Heart left ventricle (tissue), 16 donors: ENCODE results near the gene STARD3. TPM values are rescaled to one million over a fixed set of nuclear protein-coding genes. Genes with fewer than 3 reads are reported as not detected.

Source experiments
- ATAC-seq, 4 donors: fragments of 200-7000 bp; cut with Tn5 transposase; one replicate each; pipeline ENCODE4 v1.9.1; 2020 to 2022; ENCODE audit warnings: moderate library complexity in 4 of 4, mild to moderate bottlenecking in 3 of 4, moderate number of reproducible peaks in 1 of 4
- DNase-seq, 5 donors: peaks; one replicate each; pipeline ENCODE4 v3.0.0-alpha.2; 2020
- H3K27ac ChIP-seq, 12 donors: fragments of 200-600 bp; sonication (generic) in 4 of 12; one replicate each; pipeline versions ENCODE4 v1.5.0 to v1.8.0; 2016 to 2022; ENCODE audit warnings: mild to moderate bottlenecking in 2 of 12
- H3K27me3 ChIP-seq, 9 donors: fragments of 200-600 bp; sonication (generic) in 2 of 9; one replicate each; pipeline versions ENCODE4 v1.5.1 to v1.8.0; 2016 to 2022; ENCODE audit warnings: mild to moderate bottlenecking in 3 of 9
- H3K36me3 ChIP-seq, 9 donors: fragments of 200-600 bp; sonication (generic) in 2 of 9; one replicate each; pipeline versions ENCODE4 v1.5.0 to v1.8.0; 2018 to 2022; ENCODE audit warnings: mild to moderate bottlenecking in 2 of 9
- H3K4me1 ChIP-seq, 12 donors: fragments of 200-600 bp; sonication (generic) in 4 of 12; one replicate each; pipeline versions ENCODE4 v1.5.0 to v1.8.0; 2016 to 2022; ENCODE audit warnings: mild to moderate bottlenecking in 3 of 12
- H3K4me3 ChIP-seq, 12 donors: fragments of 200-600 bp; sonication (generic) in 4 of 12; one replicate each; pipeline versions ENCODE4 v1.5.0 to v1.8.0; 2017 to 2022; ENCODE audit warnings: mild to moderate bottlenecking in 9 of 12, moderate library complexity in 4 of 12
- H3K9me3 ChIP-seq, 12 donors: fragments of 200-600 bp; sonication (generic) in 4 of 12; one replicate each; pipeline versions ENCODE4 v1.5.0 to v1.8.0; 2016 to 2022; ENCODE audit warnings: mild to moderate bottlenecking in 1 of 12
- CTCF ChIP-seq, 12 donors: fragments of 200-600 bp; sonication (generic) in 4 of 12; IDR thresholded peaks; one replicate each; pipeline versions ENCODE4 v1.5.0 to v1.8.0; 2018 to 2022; ENCODE audit warnings: antibody characterized with exemption in 12 of 12, mild to moderate bottlenecking in 5 of 12
- POLR2A ChIP-seq, 2 donors: fragments of 450-650 bp; IDR thresholded peaks; one replicate each; pipeline ENCODE4 v1.6.1; 2017; ENCODE audit warnings: antibody characterized with exemption in 2 of 2, mild to moderate bottlenecking in 2 of 2, moderate library complexity in 2 of 2
- WGBS, 4 donors: extraction: QIAGEN DNeasy Blood & Tissue Kit in 2 of 4; methylation state at CpG; one replicate each; pipeline versions ENCODE4 v1.1.5 to v1.1.7; 2013 to 2018; 5-methylcytosine and 5-hydroxymethylcytosine counted together
- intact Hi-C, 10 donors: fragments of 100-400 bp; cut with DNase I; formaldehyde crosslinking; loops; one replicate each; pipeline versions ENCODE4 v1.11.1 to v1.14.2; 2022
- polyA plus RNA-seq, 2 donors: library from polyadenylated mRNA; stranded (reverse); fragments of 200-250 nt; gene quantifications; one replicate each; pipeline ENCODE4 v1.2.3, GENCODE V29; 2013
- total RNA-seq, 9 donors: library from RNA; depleted of rRNA in 2 of 9; stranded (reverse); fragments of >200 nt in 2 of 9; fragmentation: NEBNext Ultra II Directional in 3 of 9; extraction: Animal tissue kit (Norgen Biotek cat#: 25700) in 3 of 9; gene quantifications; one replicate each; pipeline versions ENCODE4 v1.1.0 to v1.2.4, GENCODE V29; 2016 to 2023
- donor health status: ischemic (EF 13 %, LVEDD 7.1; RV severe dilation, severe dysfunction).
- donor health status: healthy with polysubstance abuse.
- donor health status: DM: no; HTN: yes; CAD: no.
- donor health status: DM: no; HTN: no; CAD: no.
- donor health status: ischemic (EF 25% LVEDD 6.9; RV normal size, moderate dysfunction).
- donor health status: ischemic (EF 25% LVEDD 5.7; RV mildly dilated, moderate dysfunction).
- donor health status: healthy.
- donor health status: DM: yes; HTN: yes; CAD: no.
- donor health status: ischemic (EF 35%, LVEDD 5.7; RV mildly dilated, moderate dysfunction).
- donor health status: nonischemic (EF 11% LVEDD 7.7; RV severe dilation, severe dysfunction).
- donor health status: DM: yes; HTN: yes; CAD: no.
- donor health status: PGD.
- donor health status: ischemic (EF 29% LVEDD 5.4; RV normal size, mild dysfunction).
- donor health status: nonischemic (EF 23%, LVEDD 6.1; RV moderate dilation, normal function).

The STARD3 gene
- total and polyA plus RNA-seq, 11 donors = 14.1 to 57.2 (median 24.2) TPM

GRCh38 chr17:39702901-39703893 is 66.3 kb downstream of the STARD3 start:
- DNase-seq (peak in 2 of 5 donors; percentile 49 to 60), ATAC-seq (peak in 2 of 4 donors; percentile 26 to 52)
- TF ChIP-seq CTCF (IDR thresholded peaks at IDR 0.05) (no peak), POLR2A (IDR thresholded peaks at IDR 0.05) (no peak)
- H3K27ac ChIP-seq = peak overlapping the region in 9 of 12 donors; percentile 25 to 94 (median 51)
- H3K36me3 ChIP-seq = peaks cover 0 to 14% (median 10%) of the 10 kb centered on the region in 9 donors
- no peak overlapping the region for H3K4me3 ChIP-seq
- peaks cover 0 to 13% (median 0%) of the 10 kb centered on the region in 9 donors for H3K27me3 ChIP-seq
- H3K9me3 ChIP-seq = no peaks in the 10 kb centered on the region
- intact Hi-C loops = no loop called here
- 49 to 59% (median 56%) methylated on average over 12 of the region's 12 CpGs for WGBS, 4 donors
- H3K4me1 ChIP-seq = peaks cover 0 to 72% (median 31%) of the 10 kb centered on the region in 12 donors

GRCh38 chr17:39703913-39704312 is 67.0 kb downstream of the STARD3 start:
- peaks cover 0 to 21% (median 17%) of the 10 kb centered on the region in 9 donors for H3K36me3 ChIP-seq
- TF ChIP-seq CTCF (IDR thresholded peaks at IDR 0.05) (no peak), POLR2A (IDR thresholded peaks at IDR 0.05) (no peak)
- H3K27me3 ChIP-seq = peaks cover 0 to 13% (median 0%) of the 10 kb centered on the region in 9 donors
- intact Hi-C loops = no loop called here
- H3K9me3 ChIP-seq = no peaks in the 10 kb centered on the region
- ATAC-seq (no peak), DNase-seq (no peak)
- peak overlapping the region in 4 of 12 donors; percentile 13 to 94 (median 52) for H3K27ac ChIP-seq
- WGBS, 4 donors = 70 to 84% (median 79%) methylated on average over 5 of the region's 5 CpGs
- H3K4me3 ChIP-seq = no peak overlapping the region
- peaks cover 0 to 72% (median 31%) of the 10 kb centered on the region in 12 donors for H3K4me1 ChIP-seq

GRCh38 chr17:39704821-39705551 is 68.0 kb downstream of the STARD3 start:
- intact Hi-C loops = no loop called here
- Histone ChIP-seq H3K4me1 (peaks cover 0 to 66% (median 31%) of the 10 kb centered on the region in 12 donors), H3K4me3 (no peak overlapping the region), H3K9me3 (no peaks in the 10 kb centered on the region), H3K27me3 (peaks cover 0 to 6% (median 0%) of the 10 kb centered on the region in 9 donors), H3K36me3 (peaks cover 0 to 32% (median 28%) of the 10 kb centered on the region in 9 donors), H3K27ac (peak overlapping the region in 10 of 12 donors; percentile 60 to 94 (median 76))
- WGBS, 4 donors = 48 to 64% (median 57%) methylated on average over 9 to 11 of the region's 11 CpGs
- ATAC-seq (peak; percentile 5 to 47 (median 25)), DNase-seq (peak in 1 of 5 donors; percentile 19)
- TF ChIP-seq CTCF (IDR thresholded peaks at IDR 0.05) (peak in 6 of 12 donors; percentile 5 to 32 (median 16)), POLR2A (IDR thresholded peaks at IDR 0.05) (no peak)
